ENCODE results near the gene ZCCHC3.

Gene ZCCHC3

GRCh38 chr20:284172-284571, 13.2 kb upstream of the ZCCHC3 start:
- DNase-seq: no peak

- DNase-seq: no peak
These were observed 10.9 kb upstream of the ZCCHC3 start for GRCh38 chr20:286508-286907.

- no peak for DNase-seq
These were observed 8.2 kb upstream of the ZCCHC3 start for GRCh38 chr20:288956-289692.

GRCh38 chr20:289693-290083, 7.7 kb upstream of the ZCCHC3 start:
- no peak for DNase-seq

GRCh38 chr20:290084-290831, 7.1 kb upstream of the ZCCHC3 start, which contains the start of gene C20orf96:
Gene C20orf96, minus strand, starts transcription at chr20:290750. Its CDS starts 140 bp downstream, at chr20:290610.
- peak; percentile 89 for DNase-seq

GRCh38 chr20:294602-295001, 2.8 kb upstream of the ZCCHC3 start:
- DNase-seq: no peak

GRCh38 chr20:295804-296203, 1.6 kb upstream of the ZCCHC3 start:
- no peak for DNase-seq

GRCh38 chr20:297925-298775, 780 bp downstream of the ZCCHC3 start:
- peak; percentile 50 for DNase-seq

GRCh38 chr20:298776-299391, 1.5 kb downstream of the ZCCHC3 start:
- DNase-seq: no peak

GRCh38 chr20:300345-300990, 3.1 kb downstream of the ZCCHC3 start:
- no peak for DNase-seq

GRCh38 chr20:301886-302848, 4.8 kb downstream of the ZCCHC3 start:
- DNase-seq: no peak

- no peak for DNase-seq
These were observed 8.4 kb downstream of the ZCCHC3 start for GRCh38 chr20:305745-306144.

- DNase-seq: no peak
These were observed 11.2 kb downstream of the ZCCHC3 start for GRCh38 chr20:308427-309038.

- DNase-seq: no peak
These were observed 12.0 kb downstream of the ZCCHC3 start for GRCh38 chr20:309306-309840.

- DNase-seq: peak; percentile 84
These were observed 12.7 kb downstream of the ZCCHC3 start for GRCh38 chr20:309841-310644.

GRCh38 chr20:310645-311044, 13.3 kb downstream of the ZCCHC3 start:
- no peak for DNase-seq

- no peak for DNase-seq
These were observed 14.2 kb downstream of the ZCCHC3 start for GRCh38 chr20:311609-312008.

GRCh38 chr20:312067-312466, 14.7 kb downstream of the ZCCHC3 start:
- DNase-seq: no peak

GRCh38 chr20:312866-313265, 15.5 kb downstream of the ZCCHC3 start:
- no peak for DNase-seq

- no peak for DNase-seq
These were observed 16.0 kb downstream of the ZCCHC3 start for GRCh38 chr20:313402-313801.
